ENCODE results near the gene MITF. TPM values are rescaled to one million over a fixed set of nuclear protein-coding genes. Genes with fewer than 3 reads are reported as not detected.

MITF gene
- total RNA-seq, 1 experiment from 2014 or later = 1.9 TPM

- POLR2A ChIA-PET = no interaction called here
- intact Hi-C loops (cut with micrococcal nuclease) = no loop called here
These were observed 244.4 kb downstream of the MITF start for GRCh38 chr3:69983546-69984265.

GRCh38 chr3:69985266-69985665 lies 246.0 kb downstream of the MITF start:
- Histone ChIP-seq H3K27me3 (ENCODE audit: insufficient read depth, low read length) (no peaks in the 10 kb centered on the region), H3K36me3 (ENCODE audit: control insufficient read depth in 1 of 2, insufficient read depth in 2 of 2, low read length in 2 of 2) (no peaks in the 10 kb centered on the region), H3K9me2 (ENCODE audit: insufficient read depth) (no peaks in the 10 kb centered on the region), H4K20me1 (ENCODE audit: insufficient read depth) (no peaks in the 10 kb centered on the region), H3K79me2 (ENCODE audit: insufficient read depth, low read length) (no peaks in the 10 kb centered on the region), H3K27ac (ENCODE audit: low read depth, low read length) (no peak overlapping the region), H3K4me2 (ENCODE audit: low read length) (no peak overlapping the region), H3K4me3 (replicated peaks in 1 of 2; ENCODE audit: low read depth in 1 of 2, low read length in 2 of 2) (no peak overlapping the region), H3K9me3 (ENCODE audit: control insufficient read depth in 1 of 2, insufficient read depth in 1 of 2, low read depth in 1 of 2, low read length in 2 of 2) (no peaks in the 10 kb centered on the region), H3K9ac (ENCODE audit: low read length) (no peak overlapping the region), H3K4me1 (ENCODE audit: control insufficient read depth in 1 of 2, insufficient read depth in 2 of 2, low read length in 2 of 2) (no peaks in the 10 kb centered on the region), H2AFZ (ENCODE audit: low read depth, low read length, poor library complexity, severe bottlenecking) (no peak overlapping the region)
- TF ChIP-seq CEBPB (IDR thresholded peaks at IDR 0.05; ENCODE audit: low read depth) (no peak), ZNF274 (IDR thresholded peaks at IDR 0.05; ENCODE audit: low read depth, low read length) (no peak), FOSL1 (IDR thresholded peaks at IDR 0.05; ENCODE audit: low read depth) (no peak)
- no peak for ATAC-seq
- intact Hi-C loops (cut with micrococcal nuclease) = no loop called here
- no TSS peak for BruUV-seq (replicated peaks)
- ChIA-PET POLR2A (no interaction called here), CTCF (no interaction called here), RAD21 (ENCODE audit: low non-redundant PET in 1 of 2, low total read pairs in 2 of 2, uncharacterized antibody in 2 of 2, unreplicated experiment in 2 of 2) (no interaction called here)
- no peak for DNase-seq (ENCODE audit: low read depth, low spot score)

More at GRCh38 chr3:69983546-69984265, 244.4 kb downstream of the MITF start:
- no peak overlapping the region for H3K9ac ChIP-seq (ENCODE audit: low read length)
- ATAC-seq = no peak
- H3K9me2 ChIP-seq (ENCODE audit: insufficient read depth) = no peaks in the 10 kb centered on the region
- H3K4me1 ChIP-seq (ENCODE audit: control insufficient read depth in 1 of 2, insufficient read depth in 2 of 2, low read length in 2 of 2) = no peaks in the 10 kb centered on the region
- ChIA-PET CTCF (no interaction called here), RAD21 (ENCODE audit: low non-redundant PET in 1 of 2, low total read pairs in 2 of 2, uncharacterized antibody in 2 of 2, unreplicated experiment in 2 of 2) (no interaction called here)
- no peak overlapping the region for H2AFZ ChIP-seq (ENCODE audit: low read depth, low read length, poor library complexity, severe bottlenecking)
- H3K27me3 ChIP-seq (ENCODE audit: insufficient read depth, low read length) = no peaks in the 10 kb centered on the region
- no peak for DNase-seq (ENCODE audit: low read depth, low spot score)
- H3K79me2 ChIP-seq (ENCODE audit: insufficient read depth, low read length) = no peaks in the 10 kb centered on the region
- no peak overlapping the region for H3K4me3 ChIP-seq (replicated peaks in 1 of 2; ENCODE audit: low read depth in 1 of 2, low read length in 2 of 2)
- H3K27ac ChIP-seq (ENCODE audit: low read depth, low read length) = no peak overlapping the region
- no peaks in the 10 kb centered on the region for H3K9me3 ChIP-seq (ENCODE audit: control insufficient read depth in 1 of 2, insufficient read depth in 1 of 2, low read depth in 1 of 2, low read length in 2 of 2)
- no peaks in the 10 kb centered on the region for H4K20me1 ChIP-seq (ENCODE audit: insufficient read depth)
- H3K36me3 ChIP-seq (ENCODE audit: control insufficient read depth in 1 of 2, insufficient read depth in 2 of 2, low read length in 2 of 2) = no peaks in the 10 kb centered on the region
- no peak for TF ChIP-seq TCF7L2 (IDR thresholded peaks at IDR 0.05; ENCODE audit: borderline replicate concordance, extremely low read depth, insufficient read depth, insufficient read length)
- TF ChIP-seq YY1 (IDR thresholded peaks at IDR 0.05; ENCODE audit: extremely low read depth, insufficient replicate concordance, low read depth, low read length) = no peak
- TF ChIP-seq SP1 (IDR thresholded peaks at IDR 0.05; ENCODE audit: low read depth) = no peak
- TF ChIP-seq POLR2A (IDR thresholded peaks at IDR 0.05; ENCODE audit: borderline replicate concordance, extremely low read depth, insufficient read depth, insufficient read length) = no peak
- TF ChIP-seq JUND (IDR thresholded peaks at IDR 0.05) = no peak
- no peak for TF ChIP-seq EGR1 (IDR thresholded peaks at IDR 0.05; ENCODE audit: low read depth)
- no peak overlapping the region for H3K4me2 ChIP-seq (ENCODE audit: low read length)
- BruUV-seq (replicated peaks) = no TSS peak

Data from HCT116 (cell line).